A549 treated with CORT108297 at 1 μM for 4 hours (cell line): ENCODE measurements around the gene SYNJ1. TPM values are rescaled to one million over a fixed set of nuclear protein-coding genes. Genes with fewer than 3 reads are reported as not detected.

ENCODE experiments used
- total RNA-seq: library from RNA; stranded (reverse); fragments of 200-300 nt; extraction: Qiagen RNA extraction; gene quantifications from 5 replicates; pipeline ENCODE4 v1.2.3, GENCODE V29; 2022

The SYNJ1 gene, protein sequence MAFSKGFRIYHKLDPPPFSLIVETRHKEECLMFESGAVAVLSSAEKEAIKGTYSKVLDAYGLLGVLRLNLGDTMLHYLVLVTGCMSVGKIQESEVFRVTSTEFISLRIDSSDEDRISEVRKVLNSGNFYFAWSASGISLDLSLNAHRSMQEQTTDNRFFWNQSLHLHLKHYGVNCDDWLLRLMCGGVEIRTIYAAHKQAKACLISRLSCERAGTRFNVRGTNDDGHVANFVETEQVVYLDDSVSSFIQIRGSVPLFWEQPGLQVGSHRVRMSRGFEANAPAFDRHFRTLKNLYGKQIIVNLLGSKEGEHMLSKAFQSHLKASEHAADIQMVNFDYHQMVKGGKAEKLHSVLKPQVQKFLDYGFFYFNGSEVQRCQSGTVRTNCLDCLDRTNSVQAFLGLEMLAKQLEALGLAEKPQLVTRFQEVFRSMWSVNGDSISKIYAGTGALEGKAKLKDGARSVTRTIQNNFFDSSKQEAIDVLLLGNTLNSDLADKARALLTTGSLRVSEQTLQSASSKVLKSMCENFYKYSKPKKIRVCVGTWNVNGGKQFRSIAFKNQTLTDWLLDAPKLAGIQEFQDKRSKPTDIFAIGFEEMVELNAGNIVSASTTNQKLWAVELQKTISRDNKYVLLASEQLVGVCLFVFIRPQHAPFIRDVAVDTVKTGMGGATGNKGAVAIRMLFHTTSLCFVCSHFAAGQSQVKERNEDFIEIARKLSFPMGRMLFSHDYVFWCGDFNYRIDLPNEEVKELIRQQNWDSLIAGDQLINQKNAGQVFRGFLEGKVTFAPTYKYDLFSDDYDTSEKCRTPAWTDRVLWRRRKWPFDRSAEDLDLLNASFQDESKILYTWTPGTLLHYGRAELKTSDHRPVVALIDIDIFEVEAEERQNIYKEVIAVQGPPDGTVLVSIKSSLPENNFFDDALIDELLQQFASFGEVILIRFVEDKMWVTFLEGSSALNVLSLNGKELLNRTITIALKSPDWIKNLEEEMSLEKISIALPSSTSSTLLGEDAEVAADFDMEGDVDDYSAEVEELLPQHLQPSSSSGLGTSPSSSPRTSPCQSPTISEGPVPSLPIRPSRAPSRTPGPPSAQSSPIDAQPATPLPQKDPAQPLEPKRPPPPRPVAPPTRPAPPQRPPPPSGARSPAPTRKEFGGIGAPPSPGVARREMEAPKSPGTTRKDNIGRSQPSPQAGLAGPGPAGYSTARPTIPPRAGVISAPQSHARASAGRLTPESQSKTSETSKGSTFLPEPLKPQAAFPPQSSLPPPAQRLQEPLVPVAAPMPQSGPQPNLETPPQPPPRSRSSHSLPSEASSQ (N-terminal part only)
- total RNA-seq = 2.6 to 3.1 TPM (median 2.8 TPM) in 5 replicates

GRCh38 chr21:32727687-32728455 is at the start of gene SYNJ1:
Gene SYNJ1, minus strand, starts transcription at chr21:32728013. Its CDS starts 1,118 bp downstream, at chr21:32726895.

GRCh38 chr21:32612075-32612998 is 115.5 kb downstream of the SYNJ1 start, which contains the start of gene CFAP298:
Gene CFAP298, minus strand, starts transcription at chr21:32612377. Its CDS starts 134 bp downstream, at chr21:32612243.

DNA sequence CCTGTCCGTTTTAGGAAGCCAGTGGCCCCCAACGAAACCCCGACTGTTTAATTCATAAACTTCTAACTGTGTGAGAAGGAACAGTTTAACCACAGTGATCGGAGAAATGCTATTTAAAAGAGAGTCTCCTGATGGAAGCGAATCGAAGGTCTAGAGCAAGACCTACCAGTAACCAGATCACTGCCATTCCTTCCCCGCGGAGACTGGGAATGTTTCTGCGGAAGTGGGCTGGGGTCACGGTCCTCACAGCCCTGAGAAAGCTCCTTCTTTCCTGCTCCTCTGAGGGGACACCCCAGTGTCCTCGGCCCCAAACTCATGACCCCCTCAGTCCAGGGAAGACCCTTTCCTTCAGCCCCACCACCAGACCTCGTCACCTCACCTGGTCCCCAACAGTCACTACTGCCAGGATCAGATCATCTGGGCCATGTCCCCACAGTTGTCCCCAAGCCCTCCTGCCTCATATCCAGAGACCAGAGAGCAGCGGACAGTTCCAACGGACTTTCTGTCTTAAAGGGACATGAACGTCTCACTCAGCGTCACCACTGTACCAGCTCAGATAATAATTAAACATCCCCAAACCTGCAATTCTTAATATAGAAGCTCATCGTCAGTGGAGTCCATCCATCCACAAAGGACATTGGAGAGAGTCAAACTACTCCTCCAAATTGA is 142.6 kb downstream of the SYNJ1 start, which contains the start of gene TCP10L:
Gene TCP10L (minus strand): TSS at position 482 of the 669 bp plus-strand sequence. CDS start 1,219 bp downstream, outside the sequence.

Other genes starting within 250 kb of the SYNJ1 start
- 0.23 to 0.96 TPM (median 0.65 TPM) in 5 replicates for gene TCP10L, start 142.5 kb downstream of the SYNJ1 start, total RNA-seq
- 26.6 to 33.2 TPM (median 31.8 TPM) in 5 replicates for gene CFAP298, start 115.6 kb downstream of the SYNJ1 start, total RNA-seq
- gene PAXBP1, start 43.7 kb upstream of the SYNJ1 start, total RNA-seq = 13.3 to 14.4 TPM (median 13.7 TPM) in 5 replicates